ENCODE results near the gene ESRRB.

The ESRRB gene

DNA sequence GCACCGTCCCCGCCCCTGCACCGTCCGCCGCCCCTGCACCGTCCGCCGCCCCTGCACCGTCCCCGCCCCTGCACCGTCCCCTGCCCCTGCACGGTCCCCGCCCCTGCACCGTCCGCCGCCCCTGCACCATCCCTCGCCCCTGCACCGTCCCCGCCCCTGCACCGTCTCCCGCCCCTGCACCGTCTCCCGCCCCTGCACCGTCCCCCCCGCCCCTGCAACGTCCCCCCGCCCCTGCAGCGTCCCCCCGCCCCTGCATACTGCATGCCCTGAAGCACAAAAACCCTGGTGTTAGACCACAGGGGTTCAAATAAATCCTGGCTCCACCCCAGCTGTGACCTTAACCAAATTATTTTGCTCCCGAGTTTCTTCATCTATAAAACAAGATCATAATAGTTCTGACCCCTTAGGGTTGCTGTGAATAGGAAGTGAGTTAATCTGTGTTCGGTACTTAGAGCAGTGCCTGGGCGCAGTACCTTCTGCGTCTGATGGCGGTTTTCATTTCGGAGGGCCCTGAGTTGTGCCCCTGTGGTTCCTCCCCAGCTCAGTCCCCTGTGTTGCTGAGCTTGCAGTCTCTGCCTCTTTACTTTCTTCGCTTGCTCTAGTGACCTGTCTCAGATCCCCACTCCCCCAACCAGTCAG lies 38.1 kb downstream of the ESRRB start:
- ATAC-seq (peak; percentile 31), DNase-seq (no peak)
- Mint-ChIP-seq H3K27ac (no peak overlapping the region), H3K9me3 (no peaks in the 10 kb centered on the region), H3K4me1 (peaks cover 8% of the 10 kb centered on the region), H3K4me3 (no peak overlapping the region), H3K27me3 (peaks cover 69% of the 10 kb centered on the region)

DNA sequence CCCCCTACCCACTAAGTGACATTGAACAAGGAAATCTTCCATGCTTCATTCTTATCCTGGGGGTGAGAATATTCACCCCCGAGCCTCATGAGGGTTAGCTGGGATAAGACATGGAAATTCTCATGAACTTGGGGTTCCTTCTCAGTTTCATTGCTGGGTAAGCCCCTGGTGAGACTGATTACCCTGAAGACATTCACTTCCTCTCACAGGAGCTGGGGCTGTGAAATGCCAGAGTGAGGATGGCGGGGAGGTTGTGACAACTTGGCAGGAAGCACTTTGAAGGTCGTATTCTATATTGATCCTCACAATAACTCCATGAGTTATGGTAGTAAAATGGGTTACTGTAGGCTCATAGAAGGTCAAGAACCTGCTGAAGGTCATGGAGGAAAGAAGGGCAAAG lies 43.5 kb downstream of the ESRRB start:
- Mint-ChIP-seq H3K4me3 (no peak overlapping the region), H3K27ac (no peak overlapping the region), H3K4me1 (peaks cover 4% of the 10 kb centered on the region), H3K9me3 (no peaks in the 10 kb centered on the region), H3K27me3 (peaks cover 31% of the 10 kb centered on the region)
- DNase-seq (no peak), ATAC-seq (no peak)

GRCh38 chr14:76420827-76421226 lies 44.9 kb downstream of the ESRRB start:
- peaks cover 24% of the 10 kb centered on the region for H3K27me3 Mint-ChIP-seq
- H3K4me1 Mint-ChIP-seq, result no peaks in the 10 kb centered on the region
- DNase-seq (no peak), ATAC-seq (no peak)
- peak overlapping the region in 1 of 2 donors; percentile 51 for H3K27ac Mint-ChIP-seq
- no peak overlapping the region for H3K4me3 Mint-ChIP-seq
- H3K9me3 Mint-ChIP-seq, result no peaks in the 10 kb centered on the region

- ATAC-seq (no peak), DNase-seq (no peak)
- Mint-ChIP-seq H3K27me3 (peaks cover 22% of the 10 kb centered on the region), H3K4me1 (no peaks in the 10 kb centered on the region), H3K9me3 (no peaks in the 10 kb centered on the region), H3K4me3 (no peak overlapping the region), H3K27ac (no peak overlapping the region)
Observed at GRCh38 chr14:76421662-76422061, 45.7 kb downstream of the ESRRB start.

- Mint-ChIP-seq H3K27ac (no peak overlapping the region), H3K9me3 (no peaks in the 10 kb centered on the region), H3K4me3 (no peak overlapping the region), H3K27me3 (peaks cover 12% of the 10 kb centered on the region), H3K4me1 (no peaks in the 10 kb centered on the region)
- ATAC-seq (no peak), DNase-seq (no peak)
Observed at GRCh38 chr14:76422662-76423061, 46.7 kb downstream of the ESRRB start.

DNA sequence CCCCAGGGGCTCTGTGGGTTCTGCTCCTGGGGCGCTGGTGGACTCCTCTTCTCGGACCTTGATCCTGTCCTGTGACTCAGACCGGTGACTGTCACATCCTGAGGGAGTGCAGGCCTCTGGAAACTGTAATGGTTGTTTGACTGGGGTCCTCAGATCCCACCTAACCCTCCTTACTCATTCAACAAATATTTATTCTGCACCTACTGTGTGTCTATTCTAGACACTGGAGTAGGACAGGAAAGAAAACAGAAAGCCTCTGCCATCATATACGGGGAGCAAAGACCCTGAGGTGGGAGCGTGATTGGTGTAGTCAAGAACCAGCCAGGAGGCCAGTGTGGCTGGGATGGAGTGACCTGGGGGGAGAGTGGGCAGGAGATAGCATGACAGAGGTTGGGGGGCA lies 47.6 kb downstream of the ESRRB start:
- H3K27me3 Mint-ChIP-seq, result peaks cover 11% of the 10 kb centered on the region
- no peak overlapping the region for H3K4me3 Mint-ChIP-seq
- H3K9me3 Mint-ChIP-seq, result no peaks in the 10 kb centered on the region
- H3K27ac Mint-ChIP-seq, result no peak overlapping the region
- no peak for DNase-seq
- no peak for ATAC-seq
- no peaks in the 10 kb centered on the region for H3K4me1 Mint-ChIP-seq

DNA sequence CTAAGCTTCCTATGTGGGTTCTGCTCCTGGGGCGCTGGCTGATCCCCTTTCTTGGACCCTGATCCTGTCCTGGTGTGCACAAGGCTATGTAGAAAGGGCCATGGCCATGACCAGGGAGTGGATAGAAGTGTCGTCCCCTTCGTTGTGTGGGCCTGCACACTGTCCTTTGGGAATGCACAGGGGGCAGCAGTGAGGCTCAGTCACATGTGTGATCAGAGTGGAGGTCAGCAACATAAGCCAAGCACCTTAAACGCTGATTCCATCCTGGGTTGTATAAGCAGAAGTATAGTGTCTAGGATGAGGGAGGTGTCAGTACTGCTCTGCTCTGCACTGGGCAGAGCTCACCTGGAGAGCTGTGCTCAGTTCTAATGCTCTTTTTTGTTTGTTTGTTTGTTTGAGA lies 48.4 kb downstream of the ESRRB start:
- H3K27ac Mint-ChIP-seq, result no peak overlapping the region
- no peaks in the 10 kb centered on the region for H3K9me3 Mint-ChIP-seq
- no peaks in the 10 kb centered on the region for H3K4me1 Mint-ChIP-seq
- ATAC-seq, result no peak
- DNase-seq, result no peak
- H3K27me3 Mint-ChIP-seq, result peaks cover 11% of the 10 kb centered on the region
- no peak overlapping the region for H3K4me3 Mint-ChIP-seq

DNA sequence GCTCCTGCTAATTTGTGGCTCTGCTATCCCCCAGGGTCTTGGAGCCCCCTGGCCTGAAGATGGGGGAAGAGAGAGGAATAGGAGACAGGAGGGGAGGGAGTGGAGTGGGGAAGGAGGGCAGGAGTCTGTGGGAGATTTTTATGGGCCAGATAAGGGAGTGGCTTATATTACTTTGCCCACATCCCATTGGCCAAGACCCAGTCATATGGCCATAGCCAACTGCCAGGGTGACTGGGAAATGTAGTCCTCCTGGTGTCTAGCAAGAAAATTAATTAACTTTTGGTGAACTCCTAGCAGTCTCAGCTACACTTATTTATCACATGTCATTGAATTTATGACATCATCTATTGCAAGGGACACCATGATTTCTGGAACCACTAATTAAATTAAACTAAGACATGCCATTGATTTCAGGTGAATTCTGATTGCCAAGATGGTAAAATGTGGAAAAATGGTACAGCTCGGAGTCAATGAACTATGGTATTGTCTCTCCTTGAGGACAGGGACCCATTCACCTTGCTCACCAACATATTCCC lies 50.3 kb downstream of the ESRRB start:
- Mint-ChIP-seq H3K9me3 (no peaks in the 10 kb centered on the region), H3K27me3 (peaks cover 11% of the 10 kb centered on the region), H3K4me1 (no peaks in the 10 kb centered on the region), H3K4me3 (no peak overlapping the region), H3K27ac (no peak overlapping the region)
- ATAC-seq (no peak), DNase-seq (no peak)

DNA sequence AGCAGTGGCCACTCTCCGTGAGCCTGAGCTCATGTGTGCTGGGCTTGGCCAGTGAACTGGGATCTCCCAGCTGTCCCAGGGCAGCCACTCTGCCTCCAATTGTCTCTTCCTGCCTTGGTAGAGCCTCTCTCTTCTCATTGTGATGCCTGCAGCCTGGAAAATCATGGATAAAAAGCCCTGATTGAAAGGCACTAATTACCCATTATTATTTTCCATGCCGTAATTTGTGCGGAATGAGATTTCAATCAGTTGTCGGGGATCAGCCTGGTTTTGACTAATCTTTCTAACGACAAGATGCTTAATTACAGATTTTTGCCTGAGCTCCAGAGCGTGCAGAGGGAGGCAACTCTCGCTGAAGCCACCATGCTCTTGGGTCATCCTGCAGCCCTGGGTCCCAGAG lies 52.7 kb downstream of the ESRRB start:
- no peak overlapping the region for H3K4me3 Mint-ChIP-seq
- H3K27ac Mint-ChIP-seq, result no peak overlapping the region
- peaks cover 29% of the 10 kb centered on the region for H3K27me3 Mint-ChIP-seq
- no peaks in the 10 kb centered on the region for H3K9me3 Mint-ChIP-seq
- DNase-seq, result no peak
- ATAC-seq, result no peak
- no peaks in the 10 kb centered on the region for H3K4me1 Mint-ChIP-seq

GRCh38 chr14:76430017-76430416 lies 54.1 kb downstream of the ESRRB start:
- DNase-seq (no peak), ATAC-seq (no peak)
- no peaks in the 10 kb centered on the region for H3K9me3 Mint-ChIP-seq
- H3K27ac Mint-ChIP-seq, result no peak overlapping the region
- H3K27me3 Mint-ChIP-seq, result peaks cover 35% of the 10 kb centered on the region
- H3K4me1 Mint-ChIP-seq, result no peaks in the 10 kb centered on the region
- H3K4me3 Mint-ChIP-seq, result no peak overlapping the region

DNA sequence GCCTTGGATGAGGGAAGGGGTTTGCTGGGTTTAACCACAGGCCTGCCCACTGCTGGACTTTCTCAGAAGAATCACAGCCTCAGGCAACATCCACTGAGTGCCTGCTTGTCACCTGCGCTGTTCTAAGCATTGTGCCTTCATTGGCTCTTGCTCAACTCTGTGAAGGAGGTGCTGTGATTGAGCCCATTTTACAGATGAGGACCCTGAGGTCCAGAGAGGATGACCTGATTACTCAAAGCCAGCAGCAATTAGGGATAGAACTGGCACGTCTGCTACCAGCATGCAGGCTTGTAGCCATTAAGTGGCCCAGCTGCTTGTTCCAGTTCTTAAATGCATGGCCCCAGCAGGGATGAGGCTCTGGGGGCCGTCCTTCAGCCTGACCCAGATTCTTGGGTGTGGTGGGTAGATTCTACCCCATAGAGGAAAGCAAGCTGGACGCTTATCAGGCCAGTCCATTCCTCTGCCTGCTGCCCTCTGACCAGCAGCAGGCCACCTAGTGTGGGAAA lies 54.6 kb downstream of the ESRRB start:
- DNase-seq, result no peak
- no peak for ATAC-seq
- H3K9me3 Mint-ChIP-seq, result no peaks in the 10 kb centered on the region
- no peaks in the 10 kb centered on the region for H3K4me1 Mint-ChIP-seq
- peaks cover 31% of the 10 kb centered on the region for H3K27me3 Mint-ChIP-seq
- no peak overlapping the region for H3K4me3 Mint-ChIP-seq
- H3K27ac Mint-ChIP-seq, result no peak overlapping the region

DNA sequence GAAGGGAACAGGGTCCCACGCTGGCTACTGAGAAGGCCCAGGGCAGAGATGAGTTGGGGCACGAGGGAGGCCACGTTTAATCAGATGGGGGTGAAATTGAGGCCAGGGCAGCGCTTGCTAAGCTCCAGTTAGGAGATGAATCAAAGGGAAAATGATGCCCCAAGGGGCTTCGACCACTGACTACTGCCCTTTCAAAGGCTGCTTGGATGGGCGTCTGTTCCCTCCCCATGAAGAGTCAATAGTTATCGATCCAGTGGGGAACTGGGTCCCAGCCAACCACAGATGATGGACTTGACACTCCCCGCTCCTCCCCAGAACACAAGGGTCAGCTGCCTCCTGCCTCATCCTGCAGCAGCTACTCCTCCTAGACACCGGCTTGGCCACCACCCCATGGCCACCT lies 55.6 kb downstream of the ESRRB start:
- peaks cover 24% of the 10 kb centered on the region for H3K27me3 Mint-ChIP-seq
- DNase-seq (no peak), ATAC-seq (no peak)
- H3K9me3 Mint-ChIP-seq, result no peaks in the 10 kb centered on the region
- H3K4me3 Mint-ChIP-seq, result no peak overlapping the region
- H3K27ac Mint-ChIP-seq, result no peak overlapping the region
- no peaks in the 10 kb centered on the region for H3K4me1 Mint-ChIP-seq

GRCh38 chr14:76432827-76433752 lies 57.2 kb downstream of the ESRRB start:
- H3K9me3 Mint-ChIP-seq, result no peaks in the 10 kb centered on the region
- H3K4me1 Mint-ChIP-seq, result no peaks in the 10 kb centered on the region
- peaks cover 24% of the 10 kb centered on the region for H3K27me3 Mint-ChIP-seq
- ATAC-seq, result no peak
- no peak for DNase-seq
- no peak overlapping the region for H3K27ac Mint-ChIP-seq
- no peak overlapping the region for H3K4me3 Mint-ChIP-seq

DNA sequence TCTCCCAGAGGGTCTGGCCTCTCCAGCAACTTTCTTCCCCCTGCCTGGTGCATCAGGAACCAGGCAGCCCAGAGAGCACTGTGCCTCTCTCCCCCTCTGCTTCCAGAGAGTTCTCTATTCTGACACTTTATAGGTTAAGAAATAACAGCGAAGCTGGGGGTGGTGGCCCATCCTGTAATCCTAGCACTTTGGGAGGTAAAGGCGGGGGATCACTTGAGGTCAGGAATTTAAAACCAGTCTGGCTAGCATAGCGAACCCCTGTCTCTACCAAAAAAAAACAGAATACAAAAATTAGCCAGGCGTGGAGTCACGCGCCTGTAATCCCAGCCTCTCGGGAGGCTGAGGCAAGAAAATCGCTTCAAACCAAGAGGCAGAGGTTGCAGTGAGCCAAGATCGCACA lies 58.3 kb downstream of the ESRRB start:
- H3K9me3 Mint-ChIP-seq, result no peaks in the 10 kb centered on the region
- no peak overlapping the region for H3K4me3 Mint-ChIP-seq
- peak overlapping the region in 1 of 2 donors; percentile 61 for H3K27ac Mint-ChIP-seq
- peaks cover 24% of the 10 kb centered on the region for H3K27me3 Mint-ChIP-seq
- ATAC-seq (no peak), DNase-seq (no peak)
- no peaks in the 10 kb centered on the region for H3K4me1 Mint-ChIP-seq

DNA sequence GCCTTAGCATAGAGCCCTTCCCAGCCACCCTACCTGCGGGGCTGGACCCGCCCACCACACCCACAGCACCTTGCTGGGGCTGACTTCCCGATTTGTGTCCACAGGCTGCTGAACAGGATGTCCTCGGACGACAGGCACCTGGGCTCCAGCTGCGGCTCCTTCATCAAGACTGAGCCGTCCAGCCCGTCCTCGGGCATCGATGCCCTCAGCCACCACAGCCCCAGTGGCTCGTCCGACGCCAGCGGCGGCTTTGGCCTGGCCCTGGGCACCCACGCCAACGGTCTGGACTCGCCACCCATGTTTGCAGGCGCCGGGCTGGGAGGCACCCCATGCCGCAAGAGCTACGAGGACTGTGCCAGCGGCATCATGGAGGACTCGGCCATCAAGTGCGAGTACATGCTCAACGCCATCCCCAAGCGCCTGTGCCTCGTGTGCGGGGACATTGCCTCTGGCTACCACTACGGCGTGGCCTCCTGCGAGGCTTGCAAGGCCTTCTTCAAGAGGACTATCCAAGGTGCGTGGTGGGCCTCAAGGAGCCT lies 63.4 kb downstream of the ESRRB start:
- DNase-seq, result no peak
- no peak for ATAC-seq
- Mint-ChIP-seq H3K27me3 (no peaks in the 10 kb centered on the region), H3K4me1 (no peaks in the 10 kb centered on the region), H3K27ac (no peak overlapping the region), H3K9me3 (no peaks in the 10 kb centered on the region), H3K4me3 (no peak overlapping the region)

- no peaks in the 10 kb centered on the region for H3K4me1 Mint-ChIP-seq
- ATAC-seq, result no peak
- DNase-seq, result no peak
Observed at GRCh38 chr14:76446486-76446885, 70.5 kb downstream of the ESRRB start.

More at GRCh38 chr14:76446486-76446885, 70.5 kb downstream of the ESRRB start:
- no peak overlapping the region for H3K27ac Mint-ChIP-seq
- H3K9me3 Mint-ChIP-seq, result no peaks in the 10 kb centered on the region
- no peak overlapping the region for H3K4me3 Mint-ChIP-seq
- peaks cover 26% of the 10 kb centered on the region for H3K27me3 Mint-ChIP-seq

All from stimulated activated naive CD8-positive, alpha-beta T cell treated with anti-CD3 and anti-CD28 coated beads, Interleukin-15, amount 100 ng/mL, for 72 hours (primary cell).